ENCODE results near the gene CMSS1. TPM values are rescaled to one million over a fixed set of nuclear protein-coding genes. Genes with fewer than 3 reads are reported as not detected.
A peak's percentile ranks its signal among the peaks of the same experiment; 100 is the strongest.

CMSS1 gene
- total and polyA plus RNA-seq, 2 of the 13 experiments (the other 11 are each of a cell fraction or from before 2014, with no cell fraction given): 6.4 to 48.7 TPM

DNA sequence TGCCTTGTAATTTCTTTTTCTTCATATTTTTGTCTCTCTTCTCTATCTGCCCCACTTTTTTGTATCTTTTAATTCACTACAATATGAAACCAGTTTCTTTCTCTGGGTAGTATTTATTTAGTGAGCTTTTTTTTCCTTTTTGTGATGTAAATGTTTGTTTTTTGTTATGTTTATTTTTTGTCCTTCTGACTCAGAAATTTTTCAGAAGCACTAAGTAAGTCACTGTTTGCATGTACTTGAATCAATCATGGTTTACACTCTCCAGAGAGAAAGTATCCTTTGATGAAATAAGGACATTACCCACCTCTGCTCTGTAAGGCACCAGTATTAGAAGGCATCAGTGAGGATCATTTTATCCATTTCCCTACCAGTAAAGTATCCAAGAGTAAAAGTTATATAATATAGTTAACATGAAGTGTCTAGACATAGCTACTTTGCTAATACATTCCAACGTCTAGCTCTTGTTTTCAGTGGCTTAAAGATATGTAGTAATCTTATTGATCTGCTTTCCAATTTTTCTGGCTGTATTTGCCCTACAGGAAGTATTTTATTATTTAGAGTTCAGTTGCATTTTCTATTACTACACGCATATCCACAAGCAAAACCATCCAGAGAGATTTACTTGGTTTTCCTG is 271.2 kb downstream of the CMSS1 start (continued):
- TF ChIP-seq, protein P1, sequence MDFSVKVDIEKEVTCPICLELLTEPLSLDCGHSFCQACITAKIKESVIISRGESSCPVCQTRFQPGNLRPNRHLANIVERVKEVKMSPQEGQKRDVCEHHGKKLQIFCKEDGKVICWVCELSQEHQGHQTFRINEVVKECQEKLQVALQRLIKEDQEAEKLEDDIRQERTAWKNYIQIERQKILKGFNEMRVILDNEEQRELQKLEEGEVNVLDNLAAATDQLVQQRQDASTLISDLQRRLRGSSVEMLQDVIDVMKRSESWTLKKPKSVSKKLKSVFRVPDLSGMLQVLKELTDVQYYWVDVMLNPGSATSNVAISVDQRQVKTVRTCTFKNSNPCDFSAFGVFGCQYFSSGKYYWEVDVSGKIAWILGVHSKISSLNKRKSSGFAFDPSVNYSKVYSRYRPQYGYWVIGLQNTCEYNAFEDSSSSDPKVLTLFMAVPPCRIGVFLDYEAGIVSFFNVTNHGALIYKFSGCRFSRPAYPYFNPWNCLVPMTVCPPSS (IDR thresholded peaks at IDR 0.05): no peak
- TF ChIP-seq SKI (IDR thresholded peaks at IDR 0.05; ENCODE audit: partially characterized antibody) (peak; percentile 93), MZF1 (CRISPR knock-in tag; IDR thresholded peaks at IDR 0.05; ENCODE audit: borderline replicate concordance) (no peak), SNRNP70 (IDR thresholded peaks at IDR 0.05; ENCODE audit: low read depth, low read length) (no peak), KDM1A (CRISPR knock-in tag; IDR thresholded peaks at IDR 0.05) (no peak), POLR2AphosphoS5 (IDR thresholded peaks at IDR 0.05; ENCODE audit: low read depth, low read length) (no peak), POLR2AphosphoS2 (IDR thresholded peaks at IDR 0.05; ENCODE audit: low read depth, low read length) (no peak), ATF7 (IDR thresholded peaks at IDR 0.05) (0 out of 2 replicates have a peak, but pooled peaks have one; percentile 8), ATF7 (CRISPR knock-in tag; IDR thresholded peaks at IDR 0.05) (no peak), TCF7 (IDR thresholded peaks at IDR 0.05; ENCODE audit: low read depth) (peak; percentile 48; the same call in 1 of the 2 replicates), KAT7 (CRISPR knock-in tag; IDR thresholded peaks at IDR 0.05; ENCODE audit: borderline replicate concordance) (no peak), RNF2 (conservative IDR thresholded peaks at IDR 0.05; ENCODE audit: low read depth) (no peak), ZNF430 (CRISPR knock-in tag; IDR thresholded peaks at IDR 0.05) (no peak), ZNF136 (CRISPR knock-in tag; IDR thresholded peaks at IDR 0.05; ENCODE audit: low read depth) (no peak), NFIC (IDR thresholded peaks at IDR 0.05; ENCODE audit: low read length) (peak; percentile 64; the same call in 1 of the 2 replicates), ARID2 (CRISPR knock-in tag; IDR thresholded peaks at IDR 0.05; ENCODE audit: borderline replicate concordance) (no peak), KLF16 (CRISPR knock-in tag; IDR thresholded peaks at IDR 0.05) (0 out of 4 replicates have a peak, but pooled peaks of 1 of the 2 experiments have one; percentile 19), MTA1 (CRISPR knock-in tag; IDR thresholded peaks at IDR 0.05; ENCODE audit: borderline replicate concordance) (no peak), ZMYM3 (CRISPR knock-in tag; IDR thresholded peaks at IDR 0.05) (no peak), SUZ12 (IDR thresholded peaks at IDR 0.05; ENCODE audit: low read depth, low read length) (no peak), FOXJ3 (CRISPR knock-in tag; IDR thresholded peaks at IDR 0.05; ENCODE audit: borderline replicate concordance) (no peak)
- TF ChIP-seq, protein P2, sequence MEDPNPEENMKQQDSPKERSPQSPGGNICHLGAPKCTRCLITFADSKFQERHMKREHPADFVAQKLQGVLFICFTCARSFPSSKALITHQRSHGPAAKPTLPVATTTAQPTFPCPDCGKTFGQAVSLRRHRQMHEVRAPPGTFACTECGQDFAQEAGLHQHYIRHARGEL (CRISPR knock-in tag; IDR thresholded peaks at IDR 0.05): no peak
- TF ChIP-seq, protein P3, sequence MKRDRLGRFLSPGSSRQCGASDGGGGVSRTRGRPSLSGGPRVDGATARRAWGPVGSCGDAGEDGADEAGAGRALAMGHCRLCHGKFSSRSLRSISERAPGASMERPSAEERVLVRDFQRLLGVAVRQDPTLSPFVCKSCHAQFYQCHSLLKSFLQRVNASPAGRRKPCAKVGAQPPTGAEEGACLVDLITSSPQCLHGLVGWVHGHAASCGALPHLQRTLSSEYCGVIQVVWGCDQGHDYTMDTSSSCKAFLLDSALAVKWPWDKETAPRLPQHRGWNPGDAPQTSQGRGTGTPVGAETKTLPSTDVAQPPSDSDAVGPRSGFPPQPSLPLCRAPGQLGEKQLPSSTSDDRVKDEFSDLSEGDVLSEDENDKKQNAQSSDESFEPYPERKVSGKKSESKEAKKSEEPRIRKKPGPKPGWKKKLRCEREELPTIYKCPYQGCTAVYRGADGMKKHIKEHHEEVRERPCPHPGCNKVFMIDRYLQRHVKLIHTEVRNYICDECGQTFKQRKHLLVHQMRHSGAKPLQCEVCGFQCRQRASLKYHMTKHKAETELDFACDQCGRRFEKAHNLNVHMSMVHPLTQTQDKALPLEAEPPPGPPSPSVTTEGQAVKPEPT (CRISPR knock-in tag; IDR thresholded peaks at IDR 0.05; ENCODE audit: low read depth): no peak
- TF ChIP-seq, protein P4, sequence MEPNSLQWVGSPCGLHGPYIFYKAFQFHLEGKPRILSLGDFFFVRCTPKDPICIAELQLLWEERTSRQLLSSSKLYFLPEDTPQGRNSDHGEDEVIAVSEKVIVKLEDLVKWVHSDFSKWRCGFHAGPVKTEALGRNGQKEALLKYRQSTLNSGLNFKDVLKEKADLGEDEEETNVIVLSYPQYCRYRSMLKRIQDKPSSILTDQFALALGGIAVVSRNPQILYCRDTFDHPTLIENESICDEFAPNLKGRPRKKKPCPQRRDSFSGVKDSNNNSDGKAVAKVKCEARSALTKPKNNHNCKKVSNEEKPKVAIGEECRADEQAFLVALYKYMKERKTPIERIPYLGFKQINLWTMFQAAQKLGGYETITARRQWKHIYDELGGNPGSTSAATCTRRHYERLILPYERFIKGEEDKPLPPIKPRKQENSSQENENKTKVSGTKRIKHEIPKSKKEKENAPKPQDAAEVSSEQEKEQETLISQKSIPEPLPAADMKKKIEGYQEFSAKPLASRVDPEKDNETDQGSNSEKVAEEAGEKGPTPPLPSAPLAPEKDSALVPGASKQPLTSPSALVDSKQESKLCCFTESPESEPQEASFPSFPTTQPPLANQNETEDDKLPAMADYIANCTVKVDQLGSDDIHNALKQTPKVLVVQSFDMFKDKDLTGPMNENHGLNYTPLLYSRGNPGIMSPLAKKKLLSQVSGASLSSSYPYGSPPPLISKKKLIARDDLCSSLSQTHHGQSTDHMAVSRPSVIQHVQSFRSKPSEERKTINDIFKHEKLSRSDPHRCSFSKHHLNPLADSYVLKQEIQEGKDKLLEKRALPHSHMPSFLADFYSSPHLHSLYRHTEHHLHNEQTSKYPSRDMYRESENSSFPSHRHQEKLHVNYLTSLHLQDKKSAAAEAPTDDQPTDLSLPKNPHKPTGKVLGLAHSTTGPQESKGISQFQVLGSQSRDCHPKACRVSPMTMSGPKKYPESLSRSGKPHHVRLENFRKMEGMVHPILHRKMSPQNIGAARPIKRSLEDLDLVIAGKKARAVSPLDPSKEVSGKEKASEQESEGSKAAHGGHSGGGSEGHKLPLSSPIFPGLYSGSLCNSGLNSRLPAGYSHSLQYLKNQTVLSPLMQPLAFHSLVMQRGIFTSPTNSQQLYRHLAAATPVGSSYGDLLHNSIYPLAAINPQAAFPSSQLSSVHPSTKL (CRISPR knock-in tag; IDR thresholded peaks at IDR 0.05): peak; percentile 71

Measured in HepG2 (cell line).